GM12878 (cell line): Measurements from ENCODE around the gene POMP.

ENCODE experiments used
- BHLHE40 ChIP-seq, 2 experiments: fragments of 450-650 bp in 1 of 2; IDR thresholded peaks; 2 replicates each; pipeline ENCODE4 v1.6.1; 2011 to 2017; ENCODE audit warnings: low read depth in 2 of 2, borderline replicate concordance in 1 of 2, improper control_type of control experiment in 1 of 2, low read length in 1 of 2, mild to moderate bottlenecking in 1 of 2
- BRCA1 ChIP-seq: IDR thresholded peaks from 2 replicates; pipeline ENCODE4 v1.6.1; 2011; ENCODE audit warnings: low read depth, low read length, improper control_type of control experiment
- CHD2 ChIP-seq: IDR thresholded peaks from 2 replicates; pipeline ENCODE4 v1.6.1; 2011; ENCODE audit warnings: low read depth, low read length, improper control_type of control experiment, borderline replicate concordance
- KDM1A ChIP-seq: fragments of 200-600 bp; sonication (generic); IDR thresholded peaks from 2 replicates; pipeline ENCODE4 v1.6.1; 2016; ENCODE audit warnings: borderline replicate concordance
- POLR2A ChIP-seq: IDR thresholded peaks from 2 replicates; pipeline ENCODE4 v1.6.1; 2011; ENCODE audit warnings: low read depth, mild to moderate bottlenecking, low read length
- POLR2AphosphoS5 ChIP-seq: IDR thresholded peaks from 2 replicates; pipeline ENCODE4 v1.6.1; 2011; ENCODE audit warnings: mild to moderate bottlenecking, low read length, inconsistent platforms
- SMC3 ChIP-seq: IDR thresholded peaks from 2 replicates; pipeline ENCODE4 v1.6.1; 2011; ENCODE audit warnings: low read length, improper control_type of control experiment, borderline replicate concordance
- SRF ChIP-seq, 2 experiments: IDR thresholded peaks; 2 replicates each; pipeline ENCODE4 v1.6.1; 2011; ENCODE audit warnings: low read depth in 2 of 2, low read length in 2 of 2, mild to moderate bottlenecking in 1 of 2, moderate library complexity in 1 of 2
- ZNF217 ChIP-seq: fragments of 450-650 bp; IDR thresholded peaks from 2 replicates; pipeline ENCODE4 v1.6.1; 2017; ENCODE audit warnings: antibody characterized with exemption, mild to moderate bottlenecking
- TF ChIP-seq, protein P1 (sequence below): IDR thresholded peaks from 2 replicates; pipeline ENCODE4 v1.6.1; 2011; ENCODE audit warnings: low read depth, mild to moderate bottlenecking, low read length, moderate library complexity, borderline replicate concordance; ENCODE audit errors: extremely low read depth

DNA sequence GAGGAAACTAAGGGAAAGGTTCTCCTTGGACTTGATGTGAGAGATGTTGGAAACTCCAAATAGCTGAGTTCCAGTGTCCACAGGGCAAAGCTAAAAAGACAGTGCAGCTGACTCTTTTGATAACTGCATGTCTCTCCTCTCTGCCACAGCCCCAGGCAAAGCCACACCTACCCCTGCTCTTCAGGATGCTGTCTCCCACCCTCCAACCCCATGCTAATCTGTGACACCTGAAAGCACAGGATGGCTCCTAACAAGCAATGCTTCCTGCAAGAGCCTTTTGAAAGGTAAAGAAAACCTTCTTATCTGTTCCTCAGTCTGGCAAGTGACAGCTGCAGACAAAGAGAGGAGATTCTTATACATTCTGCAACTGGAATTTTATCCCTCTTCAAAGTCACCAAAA, 45.4 kb downstream of the POMP start:
- TF ChIP-seq POLR2AphosphoS5 (no peak), BHLHE40 (IDR thresholded peaks at IDR 0.05; ENCODE audit: borderline replicate concordance in 1 of 2, low read depth in 2 of 2, low read length in 1 of 2) (no peak), POLR2A (no peak), SMC3 (no peak), BRCA1 (no peak), ZNF217 (no peak), KDM1A (no peak), CHD2 (no peak), SRF (IDR thresholded peaks at IDR 0.05; ENCODE audit: low read depth in 2 of 2, low read length in 2 of 2) (no peak)
- TF ChIP-seq, protein P1, sequence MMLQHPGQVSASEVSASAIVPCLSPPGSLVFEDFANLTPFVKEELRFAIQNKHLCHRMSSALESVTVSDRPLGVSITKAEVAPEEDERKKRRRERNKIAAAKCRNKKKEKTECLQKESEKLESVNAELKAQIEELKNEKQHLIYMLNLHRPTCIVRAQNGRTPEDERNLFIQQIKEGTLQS = no peak
